B cell (primary cell): ENCODE data around the gene RBP2.

Experiments
- EZH2 ChIP-seq: IDR thresholded peaks from 2 replicates; pipeline ENCODE4 v1.6.1; 2012; ENCODE audit warnings: borderline replicate concordance, low read depth, mild to moderate bottlenecking, moderate library complexity, low read length; ENCODE audit not compliant: insufficient read depth, poor library complexity, severe bottlenecking
- TF ChIP-seq, protein P1 (sequence below): fragments of 200-600 bp; IDR thresholded peaks from one replicate; pipeline ENCODE4 v1.8.0; 2022; ENCODE audit warnings: antibody characterized with exemption, mild to moderate bottlenecking

GRCh38 chr3:139440639-139441556, 35.4 kb downstream of the RBP2 start:
- TF ChIP-seq, protein P1, sequence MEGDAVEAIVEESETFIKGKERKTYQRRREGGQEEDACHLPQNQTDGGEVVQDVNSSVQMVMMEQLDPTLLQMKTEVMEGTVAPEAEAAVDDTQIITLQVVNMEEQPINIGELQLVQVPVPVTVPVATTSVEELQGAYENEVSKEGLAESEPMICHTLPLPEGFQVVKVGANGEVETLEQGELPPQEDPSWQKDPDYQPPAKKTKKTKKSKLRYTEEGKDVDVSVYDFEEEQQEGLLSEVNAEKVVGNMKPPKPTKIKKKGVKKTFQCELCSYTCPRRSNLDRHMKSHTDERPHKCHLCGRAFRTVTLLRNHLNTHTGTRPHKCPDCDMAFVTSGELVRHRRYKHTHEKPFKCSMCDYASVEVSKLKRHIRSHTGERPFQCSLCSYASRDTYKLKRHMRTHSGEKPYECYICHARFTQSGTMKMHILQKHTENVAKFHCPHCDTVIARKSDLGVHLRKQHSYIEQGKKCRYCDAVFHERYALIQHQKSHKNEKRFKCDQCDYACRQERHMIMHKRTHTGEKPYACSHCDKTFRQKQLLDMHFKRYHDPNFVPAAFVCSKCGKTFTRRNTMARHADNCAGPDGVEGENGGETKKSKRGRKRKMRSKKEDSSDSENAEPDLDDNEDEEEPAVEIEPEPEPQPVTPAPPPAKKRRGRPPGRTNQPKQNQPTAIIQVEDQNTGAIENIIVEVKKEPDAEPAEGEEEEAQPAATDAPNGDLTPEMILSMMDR, result no peak
- TF ChIP-seq EZH2, result no peak
